ENCODE measurements around the gene SORCS1.

SORCS1 gene

GRCh38 chr10:106716381-106716780 lies 448.1 kb downstream of the SORCS1 start:
- DNase-seq: no peak

- DNase-seq: no peak
These were observed 449.6 kb downstream of the SORCS1 start for GRCh38 chr10:106714734-106715555.

- DNase-seq: no peak
These were observed 450.7 kb downstream of the SORCS1 start for GRCh38 chr10:106713846-106714245.

DNA sequence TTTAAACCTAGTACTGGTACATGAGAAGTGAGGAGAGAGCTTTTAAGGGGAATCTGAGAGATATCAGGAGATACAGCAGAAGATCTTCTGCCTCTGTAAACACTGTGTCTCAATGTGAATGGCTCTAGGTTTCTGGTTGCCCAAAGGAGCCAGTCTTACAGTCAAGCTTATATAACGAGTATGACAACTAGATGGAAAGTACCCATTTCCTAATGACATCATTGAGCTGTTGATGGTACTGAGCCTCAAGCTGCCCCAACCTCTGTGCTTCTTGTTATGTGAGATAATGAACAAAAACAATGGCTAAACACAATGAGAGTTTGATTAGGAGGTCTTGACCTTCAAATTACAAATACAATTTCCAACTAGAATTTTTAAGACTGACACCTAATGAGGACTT lies 451.5 kb downstream of the SORCS1 start:
- DNase-seq: no peak

- DNase-seq: no peak
These were observed 453.1 kb downstream of the SORCS1 start for GRCh38 chr10:106711313-106711906.

DNA sequence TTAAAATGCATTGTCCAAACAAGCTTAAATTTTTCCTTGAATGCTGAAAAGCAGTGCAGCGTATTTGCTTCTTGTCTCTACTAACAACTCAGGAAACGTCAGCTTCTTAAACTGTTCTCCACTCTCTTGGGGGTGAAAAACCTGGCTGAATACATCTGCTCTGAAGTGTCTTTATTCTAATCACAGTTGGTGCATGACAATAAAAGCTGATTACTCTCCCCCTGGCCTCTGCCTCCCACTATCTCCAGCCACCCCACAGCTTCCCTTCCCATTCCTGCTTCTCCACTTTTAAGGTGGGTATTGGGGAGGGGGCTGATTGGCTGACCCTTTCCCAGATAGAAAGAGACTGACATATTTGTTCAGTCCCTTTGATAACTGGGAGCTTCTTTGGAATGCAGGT lies 456.0 kb downstream of the SORCS1 start:
- no peak for DNase-seq

DNA sequence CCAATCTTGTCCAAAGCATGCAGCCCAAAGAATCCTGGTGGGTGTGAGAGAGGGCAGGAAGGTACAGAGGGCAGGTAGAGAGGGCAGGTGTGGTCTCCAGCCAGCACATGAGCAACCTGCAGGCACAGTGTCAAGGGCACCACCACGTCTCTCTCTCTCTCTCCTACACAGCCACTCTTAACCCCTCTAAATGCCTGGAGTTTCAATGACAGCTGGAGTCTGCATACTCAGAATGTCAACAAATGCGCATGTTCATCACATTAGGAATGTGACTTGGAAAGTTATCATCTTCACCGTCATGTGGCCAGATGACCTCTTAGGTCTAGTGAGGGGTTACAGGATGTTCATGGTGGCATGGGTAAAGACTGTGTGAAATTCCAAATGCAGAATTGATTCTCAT lies 456.8 kb downstream of the SORCS1 start:
- no peak for DNase-seq

DNA sequence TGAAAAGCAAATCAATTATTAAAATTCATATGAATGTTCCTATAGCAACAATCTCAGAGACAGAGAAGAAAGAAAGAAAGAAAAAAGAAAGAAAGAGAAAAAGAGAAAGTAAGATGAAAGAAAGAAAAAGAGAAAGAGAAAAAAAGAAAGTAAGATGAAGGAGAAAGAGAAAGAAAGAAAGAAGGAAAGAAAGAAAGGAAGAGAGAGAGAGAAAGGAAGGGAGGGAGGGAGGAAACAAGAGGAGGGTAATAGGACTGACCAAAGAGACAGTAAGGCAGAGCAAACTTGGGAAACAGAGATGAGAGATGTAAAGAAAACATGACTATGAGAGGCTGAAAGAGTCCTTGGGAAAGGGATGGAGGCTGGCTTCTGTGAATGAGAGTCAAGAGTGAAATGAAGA lies 458.4 kb downstream of the SORCS1 start:
- DNase-seq: no peak

GRCh38 chr10:106705681-106706100 lies 458.8 kb downstream of the SORCS1 start:
- no peak for DNase-seq

DNA sequence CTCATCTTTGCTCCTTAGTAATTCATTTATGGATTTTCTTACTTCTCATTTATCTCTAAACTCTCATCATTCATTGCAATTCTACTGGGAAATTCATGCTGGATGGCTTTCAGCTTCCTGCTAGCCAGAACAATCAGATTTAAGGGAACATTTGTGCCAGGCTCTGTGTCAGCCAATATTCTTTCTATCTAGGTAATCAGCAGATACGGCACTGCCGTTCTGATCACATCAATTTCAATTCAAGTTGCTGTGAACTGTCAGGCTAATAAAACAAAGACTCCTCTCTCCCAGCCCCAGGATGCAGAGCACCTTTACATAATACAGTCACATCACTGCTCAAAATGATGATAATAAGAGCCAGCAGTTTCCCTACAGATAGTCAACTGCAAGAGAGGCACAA lies 468.3 kb downstream of the SORCS1 start:
- no peak for DNase-seq

DNA sequence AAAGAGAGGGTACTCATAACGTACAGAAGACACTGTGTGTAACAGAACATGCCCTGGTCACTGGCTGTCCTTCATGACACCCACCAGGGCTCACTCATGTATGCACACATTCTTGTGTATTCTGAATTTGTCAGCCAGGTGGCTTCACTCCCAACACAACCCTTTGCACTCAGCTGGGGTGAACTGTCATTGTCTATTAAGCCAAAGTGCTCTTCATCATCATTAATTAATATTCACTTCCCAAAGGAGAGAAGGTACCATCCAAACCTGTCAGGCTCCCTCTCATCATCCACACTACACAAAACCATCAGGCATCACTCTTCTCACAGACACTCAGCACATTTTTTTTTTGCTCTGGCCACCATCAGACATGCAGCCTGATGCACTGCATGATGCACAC lies 469.8 kb downstream of the SORCS1 start:
- DNase-seq: no peak

- no peak for DNase-seq
These were observed 482.3 kb downstream of the SORCS1 start for GRCh38 chr10:106682175-106682574.

- DNase-seq: no peak
These were observed 484.4 kb downstream of the SORCS1 start for GRCh38 chr10:106680061-106680460.

DNA sequence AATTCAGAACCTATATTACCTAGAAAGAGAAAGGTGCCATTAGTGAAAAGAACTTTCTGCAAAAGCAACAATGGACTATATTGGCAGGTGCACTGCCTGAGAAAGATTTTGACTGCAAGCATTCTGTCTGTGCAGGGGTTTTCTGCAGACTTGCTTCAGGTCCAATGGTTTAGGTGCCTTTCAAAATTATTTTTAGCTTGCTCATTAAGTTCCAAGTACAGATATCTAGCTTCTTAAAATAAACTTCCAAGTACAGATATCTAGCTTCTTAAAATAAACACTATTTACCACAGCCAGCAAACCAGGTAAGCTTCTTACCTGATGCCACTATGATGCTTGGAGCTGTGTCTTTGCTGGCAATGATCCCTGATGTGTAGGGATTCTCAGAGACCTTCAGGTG lies 485.2 kb downstream of the SORCS1 start:
- DNase-seq: no peak

DNA sequence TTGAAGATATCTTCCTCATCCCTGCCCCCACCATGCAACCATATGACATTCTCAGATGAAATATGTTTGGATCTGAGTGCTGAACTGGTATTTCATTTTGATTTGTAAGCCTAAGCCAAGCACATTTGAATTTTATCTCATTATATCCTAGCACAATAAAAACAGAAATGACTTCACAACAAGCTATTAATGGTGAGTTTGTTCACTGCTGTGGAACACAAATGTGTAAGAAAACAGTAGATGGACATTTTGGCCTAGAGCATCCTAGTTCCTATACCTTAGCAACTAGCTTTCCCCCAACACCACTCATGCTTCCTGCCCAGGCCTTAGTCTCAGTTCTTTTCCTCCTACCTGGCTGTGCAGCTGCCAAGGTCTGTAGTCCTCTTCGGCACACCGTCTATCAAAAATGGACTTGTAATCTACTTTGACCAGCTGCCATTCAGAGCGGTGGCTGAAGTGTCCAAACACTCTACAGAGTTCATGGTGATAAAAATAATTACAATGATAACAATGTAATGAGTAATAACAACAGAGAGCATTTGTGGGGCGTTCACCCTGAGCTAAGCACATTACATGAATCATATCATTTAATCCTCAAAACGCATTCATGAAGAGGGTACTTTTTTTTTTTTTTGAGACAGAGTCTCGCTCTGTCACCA lies 491.9 kb downstream of the SORCS1 start:
- DNase-seq: no peak

DNA sequence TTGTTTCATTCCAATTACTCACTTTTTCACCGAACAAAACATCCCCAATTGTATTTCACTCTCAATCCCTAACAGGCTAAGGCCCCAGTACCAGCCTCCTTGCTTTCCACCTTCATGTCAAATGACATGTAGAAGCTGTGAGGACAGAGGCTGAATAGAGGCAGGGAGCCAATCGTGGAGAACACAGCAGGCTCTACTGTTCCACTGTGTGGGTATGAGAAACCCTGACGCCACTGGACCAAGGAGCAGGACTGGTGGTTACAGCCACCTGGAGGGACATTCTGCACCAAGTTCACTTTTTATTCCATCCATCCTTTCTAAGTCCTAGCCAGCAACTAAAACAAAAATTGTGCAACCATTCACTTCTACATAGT lies 502.8 kb downstream of the SORCS1 start:
- DNase-seq: no peak

- DNase-seq: no peak
These were observed 503.3 kb downstream of the SORCS1 start for GRCh38 chr10:106661133-106661766.

DNA sequence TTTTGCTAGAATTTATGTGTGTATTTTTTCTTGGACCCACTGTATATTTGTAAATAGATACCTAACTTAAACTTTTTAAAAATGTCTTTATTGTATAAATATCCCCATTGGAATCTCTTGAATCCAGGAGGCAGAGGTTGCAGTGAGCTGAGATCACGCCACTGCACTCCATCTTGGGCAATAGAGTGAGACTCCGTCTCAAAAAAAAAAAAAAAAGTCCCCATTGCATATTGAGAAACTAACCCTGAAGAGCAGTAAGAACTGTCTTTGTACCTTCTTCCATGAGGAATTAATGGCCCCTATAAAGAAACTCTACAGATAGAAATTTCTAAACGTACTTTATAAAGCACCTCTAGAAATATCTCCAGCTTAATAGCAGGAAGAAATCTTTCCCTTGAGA lies 504.0 kb downstream of the SORCS1 start:
- no peak for DNase-seq

DNA sequence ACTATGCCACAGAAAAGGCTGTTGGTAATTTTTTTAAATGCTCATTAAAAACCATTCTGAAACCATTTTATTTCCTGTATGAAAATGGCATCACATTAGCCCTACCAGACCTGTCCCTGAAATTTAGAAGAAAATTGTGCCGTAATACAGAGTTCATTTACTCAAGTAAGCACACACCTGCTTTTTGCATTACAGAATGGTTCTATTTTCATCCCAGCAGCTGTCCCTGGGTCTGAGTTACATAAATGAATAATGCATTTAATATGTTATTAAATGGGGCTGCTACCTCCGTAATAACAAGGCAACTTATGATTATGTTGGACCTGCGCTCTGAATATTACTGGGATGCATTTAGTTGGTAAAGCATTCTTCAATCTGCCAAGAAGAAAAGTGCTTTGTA lies 508.9 kb downstream of the SORCS1 start:
- no peak for DNase-seq

DNA sequence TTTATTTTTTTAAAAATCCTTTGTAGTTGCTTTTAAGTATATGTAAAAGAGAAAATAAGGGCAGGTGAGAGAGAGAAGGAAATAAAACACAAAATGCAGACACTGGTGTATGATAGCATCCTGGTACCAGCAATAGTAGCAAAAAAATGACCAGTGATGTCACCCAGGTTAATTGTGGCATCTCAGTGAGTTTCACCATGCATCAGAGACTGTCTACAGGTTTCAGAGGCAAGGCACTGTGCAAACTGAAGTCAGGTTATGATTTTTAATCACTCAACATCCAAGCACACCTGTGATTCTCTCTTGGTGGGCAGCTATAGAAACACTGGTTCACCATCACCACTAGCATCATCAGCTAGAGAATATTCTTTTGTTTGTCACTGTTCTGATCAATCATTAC lies 509.3 kb downstream of the SORCS1 start:
- DNase-seq: no peak

DNA sequence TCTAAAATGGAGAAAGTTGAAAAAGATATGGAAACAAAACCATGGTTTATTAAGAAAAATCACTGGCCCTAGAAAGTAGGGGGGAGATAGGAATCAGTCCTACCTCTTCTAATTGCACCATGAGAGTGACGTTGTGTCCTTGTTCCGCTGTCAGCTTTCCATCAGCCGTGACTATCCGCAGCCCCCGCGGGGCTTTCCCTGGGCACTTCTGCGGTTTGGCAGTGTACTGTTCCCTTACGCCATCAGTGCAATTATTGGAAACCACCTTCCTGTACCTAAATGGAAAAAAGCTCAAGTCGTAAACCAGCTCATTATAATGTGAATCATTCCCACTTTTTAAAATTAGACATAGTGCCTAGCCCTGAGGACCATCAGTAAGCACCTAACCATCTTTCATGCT lies 512.2 kb downstream of the SORCS1 start:
- no peak for DNase-seq

DNA sequence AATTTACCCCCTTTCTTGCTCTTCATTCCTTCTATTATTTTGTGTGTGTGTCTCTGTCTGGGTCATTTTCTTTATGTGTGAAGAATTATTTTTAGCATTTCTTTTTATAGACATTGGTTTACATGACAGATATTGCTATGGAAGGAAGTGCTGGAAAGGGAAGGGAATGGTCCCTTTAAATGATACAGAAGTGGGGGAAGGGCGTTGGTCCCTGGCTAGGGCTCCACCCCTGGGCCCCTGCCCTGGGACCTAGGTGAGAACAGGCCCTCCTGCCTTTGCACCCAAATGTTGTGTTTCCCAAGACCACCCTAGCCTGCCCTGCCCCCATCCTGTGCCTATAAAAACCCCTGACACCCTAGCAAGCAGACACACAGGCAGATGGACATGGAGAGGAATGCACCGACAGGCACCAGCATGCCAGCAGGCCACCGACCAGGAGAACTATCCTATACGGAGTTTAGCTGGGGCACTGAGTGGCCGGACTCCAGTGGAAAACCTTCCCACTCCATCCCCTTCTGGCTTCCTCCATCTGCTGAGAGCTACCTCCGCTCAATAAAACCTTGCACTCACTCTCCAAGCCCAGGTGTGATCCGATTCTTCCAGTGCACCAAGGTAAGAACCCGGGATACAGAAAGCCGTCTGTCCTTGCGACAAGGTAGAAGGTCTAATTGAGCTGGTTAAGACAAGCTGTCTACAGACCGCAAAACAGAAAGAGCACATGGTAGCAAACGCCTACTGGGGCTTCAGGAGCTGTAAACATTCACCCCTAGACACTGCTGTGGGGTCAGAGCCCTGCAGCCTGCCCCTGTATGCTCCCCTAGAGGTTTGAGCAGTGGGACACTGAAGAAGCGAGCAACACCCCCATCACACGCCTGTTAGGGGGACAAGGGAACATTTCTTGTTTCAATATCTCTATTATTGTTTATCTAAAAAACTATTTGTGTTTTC lies 515.7 kb downstream of the SORCS1 start:
- no peak for DNase-seq

GRCh38 chr10:106643473-106643872 lies 521.0 kb downstream of the SORCS1 start:
- no peak for DNase-seq
